Bronchus fibroblast of lung (primary cell): ENCODE measurements around the gene SCYGR3. TPM values are rescaled to one million over a fixed set of nuclear protein-coding genes. Genes with fewer than 3 reads are reported as not detected.

Experiments used
- total RNA-seq: library from RNA; depleted of rRNA; stranded (reverse); fragments of >200 nt; gene quantifications from 2 replicates; pipeline ENCODE4 v1.2.3, GENCODE V29; 2015

The SCYGR3 gene, protein sequence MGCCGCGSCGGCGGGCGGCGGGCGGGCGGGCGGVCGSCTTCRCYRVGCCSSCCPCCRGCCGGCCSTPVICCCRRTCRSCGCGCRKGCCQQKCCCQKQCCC
- total RNA-seq: not detected in 2 replicates

DNA sequence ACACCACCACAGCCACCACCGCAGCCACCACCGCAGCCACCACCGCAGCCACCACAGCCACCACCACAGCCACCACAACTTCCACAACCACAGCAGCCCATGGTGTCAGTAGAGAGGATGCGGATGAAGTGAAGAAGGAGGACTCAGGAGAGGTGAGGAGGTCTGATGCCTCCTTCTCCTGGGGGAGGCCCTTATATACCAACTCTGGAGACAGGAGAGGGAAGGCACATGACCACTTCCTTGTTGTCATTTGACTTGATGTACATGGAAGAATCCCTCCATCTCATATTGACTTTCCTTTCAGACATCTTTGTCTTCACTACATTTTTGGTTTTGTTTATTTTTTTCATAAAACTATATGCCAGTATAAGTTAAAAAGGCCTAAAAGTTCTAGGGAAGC lies at the start of gene SCYGR3:
Gene SCYGR3 (minus strand): TSS at position 101 of the 400 bp plus-strand sequence. CDS start 0 bp downstream, at position 101.

DNA sequence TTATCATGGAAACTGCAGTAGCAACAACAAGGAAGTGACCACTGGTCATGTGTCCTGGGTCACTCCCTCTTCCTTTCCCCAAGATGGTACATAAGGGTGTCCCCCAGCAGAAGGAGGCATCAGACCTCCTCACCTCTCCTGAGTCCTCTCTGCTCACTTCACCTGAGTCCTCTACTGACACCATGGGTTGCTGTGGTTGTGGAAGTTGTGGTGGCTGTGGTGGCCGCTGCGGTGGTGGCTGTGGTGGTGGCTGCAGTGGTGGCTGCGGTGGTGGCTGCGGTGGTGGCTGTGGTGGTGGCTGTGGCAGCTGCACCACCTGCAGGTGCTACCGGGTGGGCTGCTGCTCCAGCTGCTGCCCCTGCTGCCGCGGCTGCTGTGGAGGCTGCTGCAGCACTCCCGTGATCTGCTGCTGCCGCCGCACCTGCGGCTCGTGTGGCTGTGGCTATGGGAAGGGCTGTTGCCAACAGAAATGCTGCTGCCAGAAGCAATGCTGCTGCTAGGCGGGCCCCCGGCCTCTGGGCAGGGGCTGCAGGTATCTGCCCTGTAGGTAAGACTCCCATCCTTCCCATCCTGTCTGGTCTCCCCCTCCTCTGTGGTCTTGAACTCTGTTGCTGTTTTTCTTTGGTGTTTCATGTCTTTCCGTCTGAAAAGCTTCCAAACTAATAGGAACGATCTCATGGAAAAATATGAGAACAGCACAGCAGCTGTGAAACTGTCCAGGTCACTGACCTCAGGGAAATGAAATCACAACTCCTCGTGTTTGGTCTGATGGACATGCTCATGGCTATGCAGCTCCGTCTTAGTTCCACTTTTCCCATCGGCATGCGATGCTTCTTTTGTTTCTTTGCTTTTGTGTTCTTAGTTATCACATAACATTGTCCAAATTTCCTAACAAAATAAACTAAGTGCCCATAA lies 2.9 kb upstream of the SCYGR3 start, which contains the start of gene SCYGR4:
Gene SCYGR4 (plus strand): TSS at position 183 of the 915 bp plus-strand sequence. CDS start 0 bp downstream, at position 183.

DNA sequence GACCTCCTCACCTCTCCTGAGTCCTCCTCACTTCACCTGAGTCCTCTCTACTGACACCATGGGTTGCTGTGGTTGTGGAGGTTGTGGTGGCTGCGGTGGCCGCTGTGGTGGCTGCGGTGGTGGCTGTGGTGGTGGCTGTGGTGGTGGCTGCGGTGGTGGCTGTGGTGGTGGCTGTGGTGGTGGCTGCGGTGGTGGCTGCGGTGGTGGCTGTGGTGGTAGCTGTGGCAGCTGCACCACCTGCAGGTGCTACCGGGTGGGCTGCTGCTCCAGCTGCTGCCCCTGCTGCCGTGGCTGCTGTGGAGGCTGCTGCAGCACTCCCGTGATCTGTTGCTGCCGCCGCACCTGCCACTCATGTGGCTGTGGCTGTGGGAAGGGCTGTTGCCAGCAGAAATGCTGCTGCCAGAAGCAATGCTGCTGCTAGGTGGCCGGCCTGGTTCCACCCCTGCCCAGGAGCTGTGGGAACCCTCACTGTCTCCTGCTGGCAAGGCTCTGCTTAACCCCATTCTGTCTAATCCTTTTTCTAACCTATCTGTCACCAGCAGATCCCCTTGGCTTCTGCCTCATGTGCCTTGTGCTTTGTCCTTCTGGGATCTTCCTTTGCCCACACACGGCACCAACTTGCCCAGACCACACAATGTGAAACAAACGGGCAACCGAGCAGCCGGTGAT lies 15.7 kb downstream of the SCYGR3 start, which contains the start of gene SCYGR2:
Gene SCYGR2 (plus strand): TSS at position 59 of the 669 bp plus-strand sequence. CDS start 0 bp downstream, at position 59.

Other genes with a start within 250 kb of the SCYGR3 start
- not detected in 2 replicates for gene TM4SF20, start 235.5 kb downstream of the SCYGR3 start, total RNA-seq
- not detected in 2 replicates for gene SCYGR1, start 226.9 kb downstream of the SCYGR3 start, total RNA-seq
- gene AGFG1, start 142.7 kb downstream of the SCYGR3 start, total RNA-seq: 38.8 and 44.9 TPM in 2 replicates
- not detected in 2 replicates for gene SCYGR2, start 15.9 kb downstream of the SCYGR3 start, total RNA-seq
- not detected in 2 replicates for gene SCYGR4, start 2.7 kb upstream of the SCYGR3 start, total RNA-seq
- not detected in 2 replicates for gene SCYGR5, start 52.0 kb upstream of the SCYGR3 start, total RNA-seq
- gene SLC19A3, start 103.2 kb upstream of the SCYGR3 start, total RNA-seq: 0.17 and 0.59 TPM in 2 replicates
- not detected in 2 replicates for gene SCYGR6, start 109.9 kb upstream of the SCYGR3 start, total RNA-seq
- not detected in 2 replicates for gene SCYGR7, start 113.5 kb upstream of the SCYGR3 start, total RNA-seq
- gene SCYGR8, start 131.1 kb upstream of the SCYGR3 start, total RNA-seq: not detected in 2 replicates
- 1.5 and 2.2 TPM in 2 replicates for gene CCL20, start 199.0 kb upstream of the SCYGR3 start, total RNA-seq